Activated CD4-positive, alpha-beta T cell treated with anti-CD3 and anti-CD28 coated beads, Interleukin-10, Interleukin-2, amounts not matched to agents 100 ng/mL and 50 ng/mL, durations not matched to agents 16 hours and 8 hours (primary cell): Measurements from ENCODE around the gene CCKAR.

Experiments used
- DNase-seq: peaks from one replicate; pipeline ENCODE4 v3.0.0-alpha.2; 2020

The CCKAR gene

GRCh38 chr4:26489101-26489985 is 941 bp downstream of the CCKAR start:
- DNase-seq: no peak

GRCh38 chr4:26485684-26486083 is 4.6 kb downstream of the CCKAR start:
- no peak for DNase-seq

GRCh38 chr4:26484516-26484915 is 5.8 kb downstream of the CCKAR start:
- no peak for DNase-seq

GRCh38 chr4:26484032-26484515 is 6.2 kb downstream of the CCKAR start:
- no peak for DNase-seq

DNA sequence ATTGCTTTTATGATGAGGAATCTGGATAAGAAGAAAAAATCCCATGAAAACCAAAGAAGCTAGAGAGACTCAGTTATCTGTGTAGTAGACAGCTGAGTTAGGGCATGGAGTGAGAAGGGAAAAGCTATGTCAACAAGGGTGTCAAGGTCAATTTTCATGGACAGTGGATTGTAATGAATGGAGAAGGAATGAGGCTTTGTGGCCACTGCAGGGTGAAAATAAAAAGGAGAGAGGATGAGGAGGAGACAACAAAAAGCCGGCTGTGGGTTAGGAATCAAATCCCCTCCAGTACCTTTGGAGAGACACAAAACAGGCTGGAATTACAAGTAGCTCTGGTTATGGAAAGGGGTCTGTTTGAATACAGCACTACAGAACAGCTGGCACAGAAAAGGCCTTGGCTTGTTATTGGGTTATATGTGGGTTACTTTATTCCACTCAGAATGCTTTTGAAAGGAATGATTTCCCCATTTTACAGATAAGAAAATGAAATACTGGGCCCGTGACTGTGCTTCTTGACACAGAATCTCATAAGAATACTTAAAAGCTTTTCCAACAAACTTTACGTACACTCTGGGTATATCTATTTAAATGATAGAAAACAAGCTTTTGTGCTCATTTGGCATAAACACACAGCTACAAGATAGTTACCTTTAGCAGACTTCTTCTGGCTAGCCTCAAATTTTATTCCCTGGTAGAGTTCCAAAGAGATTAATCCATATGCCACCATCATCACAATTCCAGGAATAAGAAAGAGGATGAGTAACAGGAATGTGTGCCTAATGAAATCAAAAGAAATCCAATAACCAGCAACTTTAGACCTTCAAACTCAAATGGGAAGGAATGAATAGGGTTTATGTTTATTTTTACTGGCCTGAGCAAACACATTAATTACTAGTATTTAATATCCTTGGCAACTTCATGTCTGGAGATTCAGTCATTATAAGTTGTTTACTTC is 7.5 kb downstream of the CCKAR start:
- DNase-seq: no peak

DNA sequence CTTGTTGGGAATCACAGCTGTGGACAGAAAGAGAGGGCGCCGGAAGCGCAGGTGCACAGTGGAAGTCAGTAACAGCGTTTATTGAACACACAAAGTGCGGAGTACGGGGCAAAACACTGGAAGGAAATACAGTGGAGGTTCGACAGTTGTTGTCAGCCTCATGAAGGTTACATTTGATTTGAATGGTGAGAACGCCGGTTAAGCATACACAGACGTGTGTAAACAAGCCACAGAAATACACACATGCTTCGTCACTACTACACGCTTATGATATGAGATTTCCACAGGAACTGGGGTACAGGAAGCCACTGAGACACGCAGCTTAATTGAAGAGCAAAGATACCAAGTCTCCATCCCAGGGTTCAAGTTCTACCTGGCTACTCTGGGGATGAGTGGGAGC is 12.0 kb downstream of the CCKAR start:
- DNase-seq: no peak

- no peak for DNase-seq
These were observed 13.7 kb downstream of the CCKAR start for GRCh38 chr4:26476545-26476944.

DNA sequence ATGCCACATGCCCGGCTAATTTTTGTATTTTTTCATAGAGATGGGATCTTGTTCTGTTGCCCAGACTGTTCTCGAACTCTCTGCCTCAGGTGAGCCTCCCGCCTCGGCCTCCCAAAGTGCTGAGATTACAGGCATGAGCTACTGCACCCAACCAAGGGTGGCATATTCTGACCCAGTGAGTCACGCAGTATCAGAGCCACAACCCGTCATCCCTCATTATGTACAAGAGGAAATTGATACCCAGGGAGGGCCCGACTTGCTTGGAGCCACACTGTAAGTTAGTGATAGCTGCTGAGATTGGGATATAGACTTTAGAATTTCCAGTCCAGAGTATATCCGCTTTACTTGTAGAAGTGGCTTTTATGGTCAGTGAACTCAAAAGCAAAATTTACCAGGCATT is 14.6 kb downstream of the CCKAR start:
- DNase-seq: no peak

GRCh38 chr4:26474551-26474950 is 15.7 kb downstream of the CCKAR start:
- no peak for DNase-seq

- DNase-seq: no peak
These were observed 16.4 kb downstream of the CCKAR start for GRCh38 chr4:26473893-26474292.

- DNase-seq: no peak
These were observed 18.4 kb downstream of the CCKAR start for GRCh38 chr4:26471890-26472289.

DNA sequence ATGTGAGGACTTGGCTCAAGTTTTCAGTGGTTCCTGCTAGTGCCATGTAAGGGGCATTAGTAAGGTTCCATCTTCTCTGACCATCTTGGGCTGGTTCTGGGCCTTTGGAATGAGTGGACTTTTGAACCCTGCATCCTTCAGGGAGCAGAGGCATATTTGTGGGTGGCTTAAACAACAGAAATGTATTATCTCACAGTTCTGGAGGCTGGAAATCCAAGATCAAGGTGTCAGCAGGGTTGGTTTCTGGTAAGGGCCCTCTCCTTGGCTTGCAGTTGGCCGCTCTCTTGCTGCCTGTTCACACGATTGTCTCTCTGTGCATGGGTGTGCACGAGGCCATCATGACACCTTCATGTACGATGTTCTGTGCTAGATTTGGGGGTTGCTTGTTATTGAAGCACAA is 21.3 kb downstream of the CCKAR start:
- DNase-seq: no peak

DNA sequence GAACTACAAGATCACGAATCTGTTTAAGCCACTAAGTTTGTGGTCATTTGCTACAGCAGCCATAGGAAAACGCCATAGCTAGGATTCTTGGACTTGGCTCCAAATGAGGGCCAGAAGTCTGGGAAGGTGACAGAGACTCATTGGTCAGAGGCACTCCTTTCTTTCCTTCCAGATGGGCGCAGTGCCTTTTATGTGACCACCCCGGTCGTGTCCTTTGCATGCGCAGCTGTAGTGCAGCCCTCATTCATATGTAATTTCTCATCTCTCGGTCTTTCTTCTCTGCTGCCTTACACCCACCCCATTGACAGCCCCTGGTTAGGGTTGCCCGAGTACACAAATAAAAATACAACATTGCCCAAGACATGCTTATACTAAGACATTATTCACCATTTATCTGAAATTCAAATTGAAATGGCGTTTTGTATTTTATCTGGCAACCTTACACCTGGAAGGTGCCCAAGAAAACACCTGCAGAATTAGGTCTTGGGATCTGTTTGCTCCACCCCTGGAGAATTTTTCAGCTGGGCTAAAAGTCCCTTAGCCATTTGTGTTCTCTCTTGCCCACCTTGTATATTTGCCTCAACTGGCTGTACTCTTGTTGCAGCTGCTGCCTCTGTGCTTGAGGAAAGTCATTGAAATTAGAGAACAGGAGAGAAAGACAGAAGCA is 21.9 kb downstream of the CCKAR start:
- DNase-seq: no peak

GRCh38 chr4:26467724-26468123 is 22.6 kb downstream of the CCKAR start:
- DNase-seq: no peak

DNA sequence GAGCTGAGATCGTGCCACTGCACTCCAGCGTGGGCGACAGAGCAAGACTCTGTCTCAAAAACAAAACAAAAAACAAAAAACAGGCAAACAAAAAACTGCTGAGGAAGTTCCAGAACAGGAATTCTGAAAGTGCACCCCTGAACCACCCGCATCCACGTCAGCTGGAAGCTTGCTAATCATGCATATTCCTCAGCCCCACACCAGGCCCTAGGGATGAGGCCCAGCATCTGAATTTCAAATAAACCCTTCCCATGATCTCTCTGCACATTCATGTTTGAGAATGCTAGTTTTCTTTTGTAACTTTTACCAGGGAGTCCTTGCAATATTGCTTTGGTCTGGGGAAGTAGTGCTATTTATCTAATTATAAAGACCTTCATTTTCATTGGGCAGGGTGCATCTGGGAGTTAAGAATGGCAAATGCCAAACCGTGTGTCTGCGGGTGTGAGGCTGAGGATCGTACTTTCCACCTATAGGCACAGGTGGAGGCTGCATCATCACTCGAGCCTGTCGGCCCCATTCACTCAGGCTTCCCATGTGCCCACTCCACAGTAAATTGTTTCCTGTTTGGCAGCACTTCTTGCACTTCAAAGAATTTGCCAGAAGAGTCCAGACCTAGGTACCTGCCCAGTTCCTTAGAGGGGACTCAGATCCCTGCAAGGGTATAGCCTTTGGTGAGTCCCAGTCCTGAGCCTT is 23.6 kb downstream of the CCKAR start:
- DNase-seq: no peak

GRCh38 chr4:26464420-26465095 is 25.7 kb downstream of the CCKAR start:
- DNase-seq: no peak

GRCh38 chr4:26463386-26463785 is 26.9 kb downstream of the CCKAR start:
- DNase-seq: no peak

DNA sequence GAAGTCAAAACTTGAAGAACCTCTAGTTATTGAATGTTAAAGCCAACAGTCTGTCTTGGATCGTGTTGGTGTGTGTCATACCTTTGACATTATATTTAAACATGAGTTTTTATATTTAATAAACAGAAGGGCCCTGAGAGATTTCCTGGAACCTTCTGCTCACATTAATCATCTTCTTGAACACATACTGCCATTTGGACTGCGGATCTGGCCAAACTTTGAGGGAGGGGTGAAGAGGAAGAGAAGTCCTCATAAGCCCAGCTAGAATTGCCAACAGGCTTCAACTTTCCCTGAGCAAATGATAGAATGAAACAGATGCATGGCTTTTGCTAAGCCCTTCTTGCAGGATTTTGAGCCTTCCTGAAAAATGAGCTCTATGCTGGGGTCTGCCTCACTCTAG is 27.4 kb downstream of the CCKAR start:
- DNase-seq: no peak

- no peak for DNase-seq
These were observed 30.3 kb downstream of the CCKAR start for GRCh38 chr4:26459756-26460530.

GRCh38 chr4:26459054-26459755 is 31.1 kb downstream of the CCKAR start:
- peak; percentile 64 for DNase-seq
